ENCODE data around the gene PSMA8. TPM values are rescaled to one million over a fixed set of nuclear protein-coding genes. Genes with fewer than 3 reads are reported as not detected.

PSMA8 gene
- total and polyA plus RNA-seq, 2 of the 13 experiments (the other 11 are each of a cell fraction or from before 2014, with no cell fraction given): not detected

GRCh38 chr18:26090130-26091046, 43.3 kb upstream of the PSMA8 start, which contains the start of gene SS18 (continued):
- TF ChIP-seq ZBTB33 (CRISPR knock-in tag; IDR thresholded peaks at IDR 0.05) (no peak; the same call in 1 of the 2 replicates), ZBTB25 (CRISPR knock-in tag; IDR thresholded peaks at IDR 0.05) (0 out of 2 replicates have a peak, but pooled peaks have one; percentile 26), SRSF4 (IDR thresholded peaks at IDR 0.05; ENCODE audit: low read depth, low read length, poor library complexity, severe bottlenecking) (no peak), ZMAT3 (CRISPR knock-in tag; conservative IDR thresholded peaks at IDR 0.05) (no peak; the same call in 1 of the 2 replicates), GRHL1 (CRISPR knock-in tag; conservative IDR thresholded peaks at IDR 0.05) (no peak), HNRNPH1 (optimal IDR thresholded peaks at IDR 0.05; ENCODE audit: low read depth, low read length) (no peak), ZNF501 (CRISPR knock-in tag; IDR thresholded peaks at IDR 0.05) (no peak; the same call in 1 of the 2 replicates), ZNF296 (CRISPR knock-in tag; conservative IDR thresholded peaks at IDR 0.05) (no peak), SKI (IDR thresholded peaks at IDR 0.05; ENCODE audit: partially characterized antibody) (peak; percentile 14), TBX2 (CRISPR knock-in tag; IDR thresholded peaks at IDR 0.05; ENCODE audit: borderline replicate concordance) (no peak; the same call in 1 of the 2 replicates), ZNF17 (CRISPR knock-in tag; IDR thresholded peaks at IDR 0.05) (no peak), SOX13 (IDR thresholded peaks at IDR 0.05) (no peak), SOX13 (CRISPR knock-in tag; conservative IDR thresholded peaks at IDR 0.05 in 1 of 2, IDR thresholded peaks at IDR 0.05 in 1 of 2) (no peak), HIVEP1 (CRISPR knock-in tag; IDR thresholded peaks at IDR 0.05) (no peak), HOXA5 (CRISPR knock-in tag; IDR thresholded peaks at IDR 0.05) (peak; percentile 20; the same call in 1 of the 2 replicates), ZNF180 (CRISPR knock-in tag; IDR thresholded peaks at IDR 0.05; ENCODE audit: borderline replicate concordance, low read depth) (no peak)
- TF ChIP-seq, protein P1, sequence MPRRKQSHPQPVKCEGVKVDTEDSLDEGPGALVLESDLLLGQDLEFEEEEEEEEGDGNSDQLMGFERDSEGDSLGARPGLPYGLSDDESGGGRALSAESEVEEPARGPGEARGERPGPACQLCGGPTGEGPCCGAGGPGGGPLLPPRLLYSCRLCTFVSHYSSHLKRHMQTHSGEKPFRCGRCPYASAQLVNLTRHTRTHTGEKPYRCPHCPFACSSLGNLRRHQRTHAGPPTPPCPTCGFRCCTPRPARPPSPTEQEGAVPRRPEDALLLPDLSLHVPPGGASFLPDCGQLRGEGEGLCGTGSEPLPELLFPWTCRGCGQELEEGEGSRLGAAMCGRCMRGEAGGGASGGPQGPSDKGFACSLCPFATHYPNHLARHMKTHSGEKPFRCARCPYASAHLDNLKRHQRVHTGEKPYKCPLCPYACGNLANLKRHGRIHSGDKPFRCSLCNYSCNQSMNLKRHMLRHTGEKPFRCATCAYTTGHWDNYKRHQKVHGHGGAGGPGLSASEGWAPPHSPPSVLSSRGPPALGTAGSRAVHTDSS (CRISPR knock-in tag; conservative IDR thresholded peaks at IDR 0.05): no peak
- TF ChIP-seq, protein P2, sequence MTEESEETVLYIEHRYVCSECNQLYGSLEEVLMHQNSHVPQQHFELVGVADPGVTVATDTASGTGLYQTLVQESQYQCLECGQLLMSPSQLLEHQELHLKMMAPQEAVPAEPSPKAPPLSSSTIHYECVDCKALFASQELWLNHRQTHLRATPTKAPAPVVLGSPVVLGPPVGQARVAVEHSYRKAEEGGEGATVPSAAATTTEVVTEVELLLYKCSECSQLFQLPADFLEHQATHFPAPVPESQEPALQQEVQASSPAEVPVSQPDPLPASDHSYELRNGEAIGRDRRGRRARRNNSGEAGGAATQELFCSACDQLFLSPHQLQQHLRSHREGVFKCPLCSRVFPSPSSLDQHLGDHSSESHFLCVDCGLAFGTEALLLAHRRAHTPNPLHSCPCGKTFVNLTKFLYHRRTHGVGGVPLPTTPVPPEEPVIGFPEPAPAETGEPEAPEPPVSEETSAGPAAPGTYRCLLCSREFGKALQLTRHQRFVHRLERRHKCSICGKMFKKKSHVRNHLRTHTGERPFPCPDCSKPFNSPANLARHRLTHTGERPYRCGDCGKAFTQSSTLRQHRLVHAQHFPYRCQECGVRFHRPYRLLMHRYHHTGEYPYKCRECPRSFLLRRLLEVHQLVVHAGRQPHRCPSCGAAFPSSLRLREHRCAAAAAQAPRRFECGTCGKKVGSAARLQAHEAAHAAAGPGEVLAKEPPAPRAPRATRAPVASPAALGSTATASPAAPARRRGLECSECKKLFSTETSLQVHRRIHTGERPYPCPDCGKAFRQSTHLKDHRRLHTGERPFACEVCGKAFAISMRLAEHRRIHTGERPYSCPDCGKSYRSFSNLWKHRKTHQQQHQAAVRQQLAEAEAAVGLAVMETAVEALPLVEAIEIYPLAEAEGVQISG (CRISPR knock-in tag; IDR thresholded peaks at IDR 0.05): peak; percentile 60

Measured in HepG2 (cell line).